DOHH2 (cell line): ENCODE data around the gene ABHD16B.
"Not testable (repeated sequence)": the region's sequence is repeated elsewhere in the genome, so short reads cannot be mapped to it uniquely, and the experiment has no call there.

ENCODE experiments used
- H3F3A ChIP-seq: fragments of 200-600 bp; sonication (generic), shearing (Covaris generic); 2 replicates; pipeline ENCODE4 v1.6.0; 2016; ENCODE audit warnings: antibody characterized with exemption, mild to moderate bottlenecking; ENCODE audit not compliant: control insufficient read depth, insufficient read depth
- H3K27ac ChIP-seq: fragments of 200-600 bp; sonication (generic); 2 replicates; pipeline ENCODE4 v1.5.1; 2014; ENCODE audit warnings: low read depth, mild to moderate bottlenecking, low read length, moderate library complexity
- H3K27me3 ChIP-seq: fragments of 200-600 bp; sonication (generic); 2 replicates; pipeline ENCODE4 v1.6.1; 2014; ENCODE audit warnings: mild to moderate bottlenecking, low read length, mixed read lengths; ENCODE audit not compliant: control insufficient read depth
- H3K36me3 ChIP-seq: fragments of 200-600 bp; sonication (generic); 2 replicates; pipeline ENCODE4 v1.6.1; 2014; ENCODE audit warnings: mild to moderate bottlenecking, low read length, moderate library complexity, mixed read lengths; ENCODE audit not compliant: control insufficient read depth
- H3K4me1 ChIP-seq: fragments of 200-600 bp; sonication (generic); 2 replicates; pipeline ENCODE4 v1.6.1; 2014; ENCODE audit warnings: mild to moderate bottlenecking, low read length, mixed read lengths; ENCODE audit not compliant: control insufficient read depth
- H3K4me2 ChIP-seq: fragments of 200-600 bp; sonication (generic); 2 replicates; pipeline ENCODE4 v1.6.0; 2014; ENCODE audit warnings: mild to moderate bottlenecking, low read length, moderate library complexity
- H3K4me3 ChIP-seq: fragments of 200-600 bp; sonication (generic); 2 replicates; pipeline ENCODE4 v1.5.1; 2014; ENCODE audit warnings: mild to moderate bottlenecking, low read length, mixed read lengths
- H3K79me2 ChIP-seq: fragments of 200-600 bp; sonication (generic); 2 replicates; pipeline ENCODE4 v1.6.1; 2014; ENCODE audit warnings: mild to moderate bottlenecking, low read length, mixed read lengths; ENCODE audit not compliant: control insufficient read depth
- H3K9me2 ChIP-seq: fragments of 200-600 bp; sonication (generic); replicated peaks from 2 replicates; pipeline ENCODE4 v1.6.1; 2014; ENCODE audit warnings: mild to moderate bottlenecking, low read length, mixed read lengths; ENCODE audit not compliant: control insufficient read depth
- H3K9me3 ChIP-seq: fragments of 200-600 bp; sonication (generic); 2 replicates; pipeline ENCODE4 v1.6.1; 2014; ENCODE audit warnings: antibody characterized with exemption, low read length, mixed read lengths; ENCODE audit not compliant: control insufficient read depth, insufficient read depth
- H4K20me1 ChIP-seq: fragments of 200-600 bp; sonication (generic); 2 replicates; pipeline ENCODE4 v1.6.0; 2014; ENCODE audit warnings: low read depth, mild to moderate bottlenecking, antibody characterized with exemption, low read length, moderate library complexity; ENCODE audit not compliant: control insufficient read depth, insufficient read depth
- EZH2phosphoT487 ChIP-seq: fragments of 200-600 bp; sonication (generic); IDR thresholded peaks from 2 replicates; pipeline ENCODE4 v1.6.1; 2017; ENCODE audit warnings: borderline replicate concordance, mild to moderate bottlenecking, antibody characterized with exemption, low read length, moderate library complexity, mixed read lengths
- TF ChIP-seq, protein P1 (sequence below): fragments of 200-600 bp; sonication (generic); IDR thresholded peaks from one replicate; pipeline ENCODE4 v1.5.1; 2014; ENCODE audit warnings: antibody characterized with exemption, mild to moderate bottlenecking, low read depth, low read length; ENCODE audit not compliant: poor library complexity, severe bottlenecking

The ABHD16B gene

DNA sequence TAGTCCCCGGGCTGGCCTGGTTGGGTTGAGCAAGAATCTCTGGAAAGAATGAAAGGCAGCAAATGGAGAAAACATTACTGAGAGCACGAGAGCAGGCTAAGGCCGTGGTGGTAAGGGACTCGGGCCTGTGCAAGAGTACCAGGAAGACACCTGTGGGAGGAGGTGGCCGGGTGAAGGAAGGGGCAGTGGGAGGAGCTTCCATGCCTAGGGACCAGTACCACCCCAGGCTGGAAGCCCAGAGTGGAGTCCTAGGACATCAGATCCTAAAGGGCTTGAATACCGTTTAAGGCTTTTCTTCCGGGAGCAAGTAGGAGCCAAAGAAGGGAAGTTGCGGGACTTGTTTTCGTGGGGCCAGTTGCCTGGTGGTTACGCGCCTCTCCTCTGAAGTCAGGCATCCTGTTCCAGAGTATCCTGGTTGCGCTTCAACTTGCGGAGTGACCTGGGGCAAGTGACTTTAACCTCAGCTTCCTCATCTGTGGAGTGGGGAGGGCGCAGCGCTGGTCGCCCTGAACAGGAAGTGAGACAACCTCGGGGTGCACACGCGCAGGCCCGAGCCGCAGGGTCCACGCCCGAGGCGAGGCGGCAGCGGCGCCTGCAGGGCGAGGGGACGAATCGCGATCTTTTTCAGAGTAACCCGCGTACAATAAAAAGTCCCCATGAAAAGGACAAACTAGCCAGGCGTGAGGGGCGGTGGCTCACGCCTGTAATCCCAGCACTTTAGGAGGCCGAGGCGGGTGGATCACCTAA, 2.7 kb downstream of the ABHD16B start:
- H3K4me3 ChIP-seq: peak overlapping the region; percentile 98
- H3K36me3 ChIP-seq: peaks cover 32% of the 10 kb centered on the region
- peak overlapping the region; percentile 75 for H3K27ac ChIP-seq
- peaks cover 16% of the 10 kb centered on the region for H3K4me1 ChIP-seq
- no peaks in the 10 kb centered on the region for H3K9me3 ChIP-seq
- no peaks in the 10 kb centered on the region for H3K27me3 ChIP-seq
- H4K20me1 ChIP-seq: peaks cover 3% of the 10 kb centered on the region; the same call in 1 of the 2 replicates
- H3K9me2 ChIP-seq: no peaks in the 10 kb centered on the region
- H3K4me2 ChIP-seq: peak overlapping the region; percentile 94
- H3F3A ChIP-seq: peaks cover 3% of the 10 kb centered on the region; the same call in 1 of the 2 replicates
- TF ChIP-seq, protein P1, sequence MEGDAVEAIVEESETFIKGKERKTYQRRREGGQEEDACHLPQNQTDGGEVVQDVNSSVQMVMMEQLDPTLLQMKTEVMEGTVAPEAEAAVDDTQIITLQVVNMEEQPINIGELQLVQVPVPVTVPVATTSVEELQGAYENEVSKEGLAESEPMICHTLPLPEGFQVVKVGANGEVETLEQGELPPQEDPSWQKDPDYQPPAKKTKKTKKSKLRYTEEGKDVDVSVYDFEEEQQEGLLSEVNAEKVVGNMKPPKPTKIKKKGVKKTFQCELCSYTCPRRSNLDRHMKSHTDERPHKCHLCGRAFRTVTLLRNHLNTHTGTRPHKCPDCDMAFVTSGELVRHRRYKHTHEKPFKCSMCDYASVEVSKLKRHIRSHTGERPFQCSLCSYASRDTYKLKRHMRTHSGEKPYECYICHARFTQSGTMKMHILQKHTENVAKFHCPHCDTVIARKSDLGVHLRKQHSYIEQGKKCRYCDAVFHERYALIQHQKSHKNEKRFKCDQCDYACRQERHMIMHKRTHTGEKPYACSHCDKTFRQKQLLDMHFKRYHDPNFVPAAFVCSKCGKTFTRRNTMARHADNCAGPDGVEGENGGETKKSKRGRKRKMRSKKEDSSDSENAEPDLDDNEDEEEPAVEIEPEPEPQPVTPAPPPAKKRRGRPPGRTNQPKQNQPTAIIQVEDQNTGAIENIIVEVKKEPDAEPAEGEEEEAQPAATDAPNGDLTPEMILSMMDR: peak; percentile 66
- no peak for TF ChIP-seq EZH2phosphoT487
- peaks cover 53% of the 10 kb centered on the region for H3K79me2 ChIP-seq

DNA sequence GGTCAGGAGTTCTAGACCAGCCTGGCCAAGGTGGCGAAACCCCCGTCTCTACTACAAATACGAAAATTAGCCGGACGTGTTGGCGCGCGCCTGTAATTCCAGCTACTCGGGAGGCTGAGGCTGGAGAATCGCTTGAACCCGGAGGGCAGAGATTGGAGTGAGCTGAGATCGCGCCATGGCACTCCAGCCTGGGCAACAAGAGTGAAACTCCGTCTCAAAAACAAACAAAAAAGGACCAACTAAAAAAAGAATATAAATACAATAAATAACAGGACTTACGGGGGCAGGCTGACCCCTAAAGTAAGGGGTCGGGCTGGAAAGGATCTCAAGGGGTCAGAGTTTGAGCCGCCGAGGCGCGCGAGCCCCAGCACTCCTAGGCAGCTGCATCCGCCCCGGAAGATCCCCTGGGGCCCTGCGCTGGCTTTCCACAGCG, 3.3 kb downstream of the ABHD16B start:
- Histone ChIP-seq H4K20me1 (peaks cover 3% of the 10 kb centered on the region; the same call in 1 of the 2 replicates), H3K79me2 (peaks cover 54% of the 10 kb centered on the region), H3K9me3 (no peaks in the 10 kb centered on the region), H3K27me3 (no peaks in the 10 kb centered on the region), H3K4me3 (peak overlapping the region; percentile 98), H3K9me2 (no peaks in the 10 kb centered on the region), H3K4me2 (peak overlapping the region; percentile 94), H3K36me3 (peaks cover 38% of the 10 kb centered on the region), H3K27ac (peak overlapping the region; percentile 75), H3F3A (peaks cover 3% of the 10 kb centered on the region; the same call in 1 of the 2 replicates), H3K4me1 (peaks cover 14% of the 10 kb centered on the region)
- TF ChIP-seq, protein P1: no peak
- TF ChIP-seq EZH2phosphoT487: no peak

DNA sequence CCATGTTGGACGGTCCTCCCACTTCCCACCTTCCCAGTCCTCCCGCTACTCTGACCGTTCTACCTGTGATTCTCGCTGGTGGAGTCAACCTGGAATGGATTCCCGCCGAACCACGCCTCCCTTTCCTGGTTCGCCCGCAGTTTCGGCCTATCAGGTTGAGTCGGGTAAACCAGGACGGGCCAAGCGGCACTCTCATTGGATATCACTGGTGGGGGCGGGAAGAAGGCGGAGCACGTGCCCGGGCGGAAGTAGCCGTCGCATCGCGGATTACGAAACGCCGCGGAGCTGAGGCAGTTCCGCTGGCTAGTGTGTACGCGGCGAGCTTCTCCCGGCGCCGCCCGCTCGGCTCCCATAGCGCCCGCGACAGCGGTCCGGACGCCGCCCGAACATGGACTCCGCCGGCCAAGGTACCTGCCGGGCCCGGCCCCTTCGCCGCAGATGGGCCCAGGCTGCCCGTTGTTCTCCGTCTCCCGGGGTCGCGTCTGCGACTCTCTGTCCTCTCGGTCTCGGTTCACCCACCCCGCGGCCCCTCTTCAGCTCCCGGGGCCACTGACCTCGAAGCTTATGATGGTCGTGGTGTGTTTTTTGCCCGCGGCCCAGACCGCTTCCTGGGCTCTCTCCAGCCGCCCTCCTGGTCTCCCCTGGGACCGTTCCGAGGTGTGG, 3.8 kb downstream of the ABHD16B start, which contains the start of gene TPD52L2:
Gene TPD52L2 (plus strand): TSS at position 293 of the 663 bp plus-strand sequence. CDS start 96 bp downstream, at position 389.
- Histone ChIP-seq H3K27ac (peak within 1 kb of the TSS; percentile 75), H3K36me3 (peaks cover 43% of the 10 kb centered on the region), H3F3A (peaks cover 3% of the 10 kb centered on the region; the same call in 1 of the 2 replicates), H4K20me1 (peaks cover 3% of the 10 kb centered on the region; the same call in 1 of the 2 replicates), H3K79me2 (peaks cover 54% of the 10 kb centered on the region), H3K4me2 (peak within 1 kb of the TSS; percentile 94), H3K27me3 (no peaks in the 10 kb centered on the region), H3K4me1 (peaks cover 14% of the 10 kb centered on the region), H3K9me2 (no peaks in the 10 kb centered on the region), H3K9me3 (no peaks in the 10 kb centered on the region), H3K4me3 (peak within 1 kb of the TSS; percentile 98)
- no peak for TF ChIP-seq EZH2phosphoT487
- TF ChIP-seq, protein P1: no peak

DNA sequence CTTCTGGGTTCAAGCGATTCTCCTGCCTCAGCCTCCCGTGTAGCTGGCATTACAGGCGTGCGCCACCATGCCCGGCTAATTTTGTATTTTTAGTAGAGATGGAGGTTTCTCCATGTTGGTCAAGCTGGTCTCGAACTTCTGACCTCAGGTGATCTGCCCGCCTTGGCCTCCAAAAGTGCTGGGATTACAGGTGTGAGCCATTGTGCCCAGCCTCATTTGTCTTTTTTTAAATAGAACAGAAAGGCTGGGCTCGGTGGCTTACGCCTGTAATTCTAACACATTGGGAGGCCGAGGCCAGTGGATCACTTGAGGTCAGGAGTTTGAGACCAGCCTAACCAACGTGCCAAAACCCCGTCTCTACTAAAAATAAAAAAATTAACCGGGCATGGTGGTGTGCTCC, 5.7 kb downstream of the ABHD16B start:
- peaks cover 54% of the 10 kb centered on the region for H3K79me2 ChIP-seq

More for the DNA sequence above, 5.7 kb downstream of the ABHD16B start:
- H3K4me1 ChIP-seq: peaks cover 14% of the 10 kb centered on the region
- H3K4me3 ChIP-seq, H3K9me3 ChIP-seq, H4K20me1 ChIP-seq, H3K27me3 ChIP-seq, H3F3A ChIP-seq, H3K4me2 ChIP-seq, H3K9me2 ChIP-seq, H3K27ac ChIP-seq: not testable (repeated sequence)
- peaks cover 49% of the 10 kb centered on the region for H3K36me3 ChIP-seq
